Muscle of leg (tissue), 11 donors: ENCODE results near the gene EIF3L. TPM values are rescaled to one million over a fixed set of nuclear protein-coding genes. Genes with fewer than 3 reads are reported as not detected.

Source experiments
- DNase-seq: peaks from one replicate; pipeline ENCODE4 v3.0.0; 2013
- H3K27ac ChIP-seq: one replicate; pipeline ENCODE4 v1.5.1; 2013; ENCODE audit warnings: mild to moderate bottlenecking, low read length, control low read depth
- H3K27me3 ChIP-seq: one replicate; pipeline ENCODE4 v1.6.1; 2013; ENCODE audit warnings: low read length; ENCODE audit not compliant: control insufficient read depth, insufficient read depth
- H3K36me3 ChIP-seq: one replicate; pipeline ENCODE4 v1.6.1; 2013; ENCODE audit warnings: low read length; ENCODE audit not compliant: control insufficient read depth, insufficient read depth
- H3K4me1 ChIP-seq: one replicate; pipeline ENCODE4 v1.6.1; 2013; ENCODE audit warnings: low read length; ENCODE audit not compliant: control insufficient read depth, insufficient read depth
- H3K4me3 ChIP-seq: one replicate; pipeline ENCODE4 v1.5.1; 2013; ENCODE audit warnings: low read length, control low read depth
- H3K9me3 ChIP-seq: replicated peaks from 2 replicates; pipeline ENCODE4 v1.6.1; 2013; ENCODE audit warnings: low read depth, low read length; ENCODE audit not compliant: control insufficient read depth
- WGBS: methylation state at CpG from one replicate; pipeline ENCODE4 v1.1.5; 2013; ENCODE audit warnings: missing lambda C conversion rate; ENCODE audit not compliant: insufficient coverage; 5-methylcytosine and 5-hydroxymethylcytosine counted together
- polyA plus RNA-seq, 8 donors: library from polyadenylated mRNA; unstranded; fragments of 120-200 nt; gene quantifications; one replicate each; pipeline versions ENCODE4 v1.2.1 to v1.2.3, GENCODE V29; 2013; ENCODE audit warnings: inconsistent platforms in 1 of 8, low replicate concordance in 1 of 8; ENCODE audit not compliant: insufficient read length in 8 of 8, insufficient read depth in 1 of 8
- total RNA-seq: library from RNA; stranded (reverse); fragments of 120-200 nt; gene quantifications from one replicate; pipeline ENCODE4 v1.2.4, GENCODE V29; 2013

The EIF3L gene
- total and polyA plus RNA-seq, 9 donors: 1,056 to 1,352 (median 1,218) TPM

GRCh38 chr22:37848587-37849088, 581 bp upstream of the EIF3L start:
- peak overlapping the region; percentile 98 for H3K4me3 ChIP-seq
- peaks cover 4% of the 10 kb centered on the region for H3K9me3 ChIP-seq
- H3K27ac ChIP-seq: peak overlapping the region; percentile 93
- DNase-seq: peak; percentile 34
- peaks cover 27% of the 10 kb centered on the region for H3K36me3 ChIP-seq
- H3K27me3 ChIP-seq: no peaks in the 10 kb centered on the region
- peaks cover 16% of the 10 kb centered on the region for H3K4me1 ChIP-seq
- 38% methylated on average over 16 of the region's 27 CpGs for WGBS

GRCh38 chr22:37850801-37851200, 1.6 kb downstream of the EIF3L start:
- H3K36me3 ChIP-seq: peaks cover 46% of the 10 kb centered on the region
- no peaks in the 10 kb centered on the region for H3K9me3 ChIP-seq
- DNase-seq: no peak
- no peak overlapping the region for H3K4me3 ChIP-seq
- no peaks in the 10 kb centered on the region for H3K27me3 ChIP-seq
- peaks cover 16% of the 10 kb centered on the region for H3K4me1 ChIP-seq
- H3K27ac ChIP-seq: no peak overlapping the region
- 100% methylated on average over 1 of the region's 4 CpGs for WGBS

- Histone ChIP-seq H3K27ac (no peak overlapping the region), H3K9me3 (no peaks in the 10 kb centered on the region), H3K4me1 (peaks cover 16% of the 10 kb centered on the region), H3K36me3 (peaks cover 58% of the 10 kb centered on the region), H3K27me3 (no peaks in the 10 kb centered on the region), H3K4me3 (no peak overlapping the region)
- DNase-seq: no peak
- WGBS: 100% methylated on average over 5 of the region's 5 CpGs
Measured at GRCh38 chr22:37852418-37852817, 3.2 kb downstream of the EIF3L start.

GRCh38 chr22:37854946-37855345, 5.7 kb downstream of the EIF3L start:
- no peak overlapping the region for H3K27ac ChIP-seq

GRCh38 chr22:37855462-37855861, 6.2 kb downstream of the EIF3L start:
- H3K4me1 ChIP-seq: peaks cover under 1% of the 10 kb centered on the region
- H3K27ac ChIP-seq: no peak overlapping the region
- WGBS: 83% methylated on average over 1 of the region's 2 CpGs

More at GRCh38 chr22:37854946-37855345, 5.7 kb downstream of the EIF3L start:
- Histone ChIP-seq H3K27me3 (no peaks in the 10 kb centered on the region), H3K4me1 (peaks cover 6% of the 10 kb centered on the region), H3K9me3 (no peaks in the 10 kb centered on the region), H3K4me3 (no peak overlapping the region), H3K36me3 (peaks cover 74% of the 10 kb centered on the region)
- WGBS: 65% methylated on average over 2 of the region's 2 CpGs
- peak; percentile 16 for DNase-seq

GRCh38 chr22:37860796-37861421, 11.7 kb downstream of the EIF3L start:
- no peaks in the 10 kb centered on the region for H3K4me1 ChIP-seq
- 100% methylated on average over 3 of the region's 7 CpGs for WGBS
- no peaks in the 10 kb centered on the region for H3K27me3 ChIP-seq
- H3K9me3 ChIP-seq: no peaks in the 10 kb centered on the region
- peaks cover 78% of the 10 kb centered on the region for H3K36me3 ChIP-seq
- DNase-seq: no peak
- no peak overlapping the region for H3K4me3 ChIP-seq
- H3K27ac ChIP-seq: no peak overlapping the region

More at GRCh38 chr22:37855462-37855861, 6.2 kb downstream of the EIF3L start:
- Histone ChIP-seq H3K4me3 (no peak overlapping the region), H3K36me3 (peaks cover 77% of the 10 kb centered on the region), H3K27me3 (no peaks in the 10 kb centered on the region), H3K9me3 (no peaks in the 10 kb centered on the region)
- DNase-seq: no peak

GRCh38 chr22:37862570-37863325, 13.5 kb downstream of the EIF3L start:
- H3K4me1 ChIP-seq: no peaks in the 10 kb centered on the region
- H3K9me3 ChIP-seq: no peaks in the 10 kb centered on the region
- no CpG with 5 or more reads among the region's 7 CpGs for WGBS
- H3K27me3 ChIP-seq: no peaks in the 10 kb centered on the region
- no peak overlapping the region for H3K4me3 ChIP-seq
- H3K36me3 ChIP-seq: peaks cover 73% of the 10 kb centered on the region
- no peak overlapping the region for H3K27ac ChIP-seq
- DNase-seq: no peak

GRCh38 chr22:37865510-37865909, 16.3 kb downstream of the EIF3L start:
- H3K4me3 ChIP-seq: no peak overlapping the region
- H3K27ac ChIP-seq: no peak overlapping the region
- no peaks in the 10 kb centered on the region for H3K27me3 ChIP-seq
- H3K4me1 ChIP-seq: no peaks in the 10 kb centered on the region
- DNase-seq: no peak
- 94% methylated on average over 4 of the region's 6 CpGs for WGBS
- peaks cover 79% of the 10 kb centered on the region for H3K36me3 ChIP-seq
- no peaks in the 10 kb centered on the region for H3K9me3 ChIP-seq

- 80% methylated on average over 6 of the region's 7 CpGs for WGBS
- H3K9me3 ChIP-seq: no peaks in the 10 kb centered on the region
Measured at GRCh38 chr22:37870273-37870672, 21.1 kb downstream of the EIF3L start.

GRCh38 chr22:37880668-37881440, 31.6 kb downstream of the EIF3L start:
- H3K36me3 ChIP-seq: peaks cover 65% of the 10 kb centered on the region

More at GRCh38 chr22:37870273-37870672, 21.1 kb downstream of the EIF3L start:
- Histone ChIP-seq H3K36me3 (peaks cover 75% of the 10 kb centered on the region), H3K27ac (no peak overlapping the region), H3K4me3 (no peak overlapping the region), H3K27me3 (no peaks in the 10 kb centered on the region), H3K4me1 (no peaks in the 10 kb centered on the region)
- DNase-seq: no peak

More at GRCh38 chr22:37880668-37881440, 31.6 kb downstream of the EIF3L start:
- Histone ChIP-seq H3K4me3 (no peak overlapping the region), H3K27me3 (no peaks in the 10 kb centered on the region), H3K27ac (no peak overlapping the region), H3K4me1 (peaks cover 4% of the 10 kb centered on the region), H3K9me3 (no peaks in the 10 kb centered on the region)
- WGBS: no CpG with 5 or more reads among the region's 6 CpGs
- DNase-seq: no peak
